SK-N-SH (cell line): Measurements from ENCODE around the gene SLC17A9.

Source experiments
- CTCF ChIP-seq: fragments of 200-600 bp; sonication (generic); IDR thresholded peaks from 2 replicates; pipeline ENCODE4 v1.6.1; 2017; ENCODE audit warnings: antibody characterized with exemption, mild to moderate bottlenecking, moderate library complexity
- FOSL2 ChIP-seq: IDR thresholded peaks from 2 replicates; pipeline ENCODE4 v1.4.0; 2012; ENCODE audit warnings: low read depth, mild to moderate bottlenecking, moderate library complexity, borderline replicate concordance
- FOXJ3 ChIP-seq: sonication (generic); formaldehyde crosslinking; IDR thresholded peaks from 2 replicates; pipeline ENCODE4 v1.5.1; 2020; ENCODE audit warnings: mild to moderate bottlenecking, missing genetic modification reagents
- FOXM1 ChIP-seq: IDR thresholded peaks from 2 replicates; pipeline ENCODE4 v1.4.0; 2012; ENCODE audit warnings: low read depth, mild to moderate bottlenecking
- GABPA ChIP-seq: IDR thresholded peaks from 2 replicates; pipeline ENCODE4 v1.4.0; 2012; ENCODE audit warnings: low read depth, mild to moderate bottlenecking
- GATA2 ChIP-seq: sonication (generic); formaldehyde crosslinking; IDR thresholded peaks from 2 replicates; pipeline ENCODE4 v1.5.0; 2020; ENCODE audit warnings: mild to moderate bottlenecking, missing genetic modification reagents
- JUND ChIP-seq: IDR thresholded peaks from 2 replicates; pipeline ENCODE4 v1.4.0; 2012
- MAX ChIP-seq: IDR thresholded peaks from 2 replicates; pipeline ENCODE4 v1.4.0; 2012; ENCODE audit warnings: low read depth
- POLR2AphosphoS5 ChIP-seq: IDR thresholded peaks from 2 replicates; pipeline ENCODE4 v1.6.1; 2012; ENCODE audit warnings: low read depth, low read length
- RAD21 ChIP-seq: IDR thresholded peaks from 2 replicates; pipeline ENCODE4 v1.6.1; 2012; ENCODE audit warnings: mild to moderate bottlenecking, low read length
- RCOR1 ChIP-seq: fragments of 150-350 bp; IDR thresholded peaks from 2 replicates; pipeline ENCODE4 v1.6.1; 2017; ENCODE audit warnings: antibody characterized with exemption, low read length
- REST ChIP-seq: IDR thresholded peaks from 2 replicates; pipeline ENCODE4 v1.6.1; 2012; ENCODE audit warnings: mild to moderate bottlenecking, low read depth, low read length, moderate library complexity
- RXRA ChIP-seq: IDR thresholded peaks from 2 replicates; pipeline ENCODE4 v1.4.0; 2012; ENCODE audit warnings: low read depth, mild to moderate bottlenecking, borderline replicate concordance
- USF2 ChIP-seq: fragments of 150-350 bp; IDR thresholded peaks from 2 replicates; pipeline ENCODE4 v1.6.1; 2017; ENCODE audit warnings: antibody characterized with exemption, low read length, low read depth, borderline replicate concordance

GRCh38 chr20:62935204-62935967 lies 17.1 kb upstream of the SLC17A9 start:
- TF ChIP-seq FOXJ3 (CRISPR knock-in tag) = no peak
- TF ChIP-seq CTCF = no peak
- no peak for TF ChIP-seq RCOR1
- no peak for TF ChIP-seq GABPA
- TF ChIP-seq USF2 = no peak
- no peak for TF ChIP-seq MAX
- TF ChIP-seq FOXM1 = no peak
- no peak for TF ChIP-seq POLR2AphosphoS5
- TF ChIP-seq GATA2 (CRISPR knock-in tag) = no peak
- TF ChIP-seq FOSL2 = no peak
- TF ChIP-seq REST = no peak
- no peak for TF ChIP-seq JUND
- no peak for TF ChIP-seq RAD21
- TF ChIP-seq RXRA = no peak
